Mesothelial cell of epicardium (in vitro differentiated cells): ENCODE results near the gene CSNK1G2. TPM values are rescaled to one million over a fixed set of nuclear protein-coding genes. Genes with fewer than 3 reads are reported as not detected.

Experiments
- DNase-seq, 2 experiments: peaks; one replicate each; pipeline ENCODE4 v3.0.0; 2021; ENCODE audit warnings: low spot score in 2 of 2; ENCODE audit not compliant: unreplicated experiment in 2 of 2
- H3K27ac Mint-ChIP-seq: 2 replicates; pipeline ENCODE4 v1.8.0; 2021; ENCODE audit warnings: mixed read lengths
- H3K27me3 Mint-ChIP-seq: 2 replicates; pipeline ENCODE4 v1.8.0; 2021; ENCODE audit warnings: low read depth, mixed read lengths
- H3K36me3 Mint-ChIP-seq: 2 replicates; pipeline ENCODE4 v1.8.0; 2021; ENCODE audit warnings: mixed read lengths
- H3K4me1 Mint-ChIP-seq: 2 replicates; pipeline ENCODE4 v1.8.0; 2021; ENCODE audit warnings: mixed read lengths
- H3K4me3 Mint-ChIP-seq: 2 replicates; pipeline ENCODE4 v1.8.0; 2021; ENCODE audit warnings: mild to moderate bottlenecking, moderate library complexity, mixed read lengths
- H3K9me3 Mint-ChIP-seq: 2 replicates; pipeline ENCODE4 v1.8.0; 2021; ENCODE audit warnings: mixed read lengths
- total RNA-seq: library from RNA; stranded (reverse); gene quantifications from 3 replicates; pipeline ENCODE4 v1.2.1, GENCODE V29; 2021
- TF ChIP-seq, protein P1 (sequence below): fragments of 200-600 bp; sonication (generic); IDR thresholded peaks from one replicate; pipeline ENCODE4 v1.5.0; 2021; ENCODE audit warnings: antibody characterized with exemption; ENCODE audit not compliant: unreplicated experiment

Gene CSNK1G2
- total RNA-seq, 1 donor from 2014 or later, result 79.1 TPM

- Mint-ChIP-seq H3K4me3 (no peak overlapping the region), H3K36me3 (no peaks in the 10 kb centered on the region), H3K4me1 (peaks cover 3% of the 10 kb centered on the region), H3K27me3 (no peaks in the 10 kb centered on the region), H3K9me3 (peaks cover 11% of the 10 kb centered on the region), H3K27ac (no peak overlapping the region)
- DNase-seq, result no peak
- TF ChIP-seq, protein P1, sequence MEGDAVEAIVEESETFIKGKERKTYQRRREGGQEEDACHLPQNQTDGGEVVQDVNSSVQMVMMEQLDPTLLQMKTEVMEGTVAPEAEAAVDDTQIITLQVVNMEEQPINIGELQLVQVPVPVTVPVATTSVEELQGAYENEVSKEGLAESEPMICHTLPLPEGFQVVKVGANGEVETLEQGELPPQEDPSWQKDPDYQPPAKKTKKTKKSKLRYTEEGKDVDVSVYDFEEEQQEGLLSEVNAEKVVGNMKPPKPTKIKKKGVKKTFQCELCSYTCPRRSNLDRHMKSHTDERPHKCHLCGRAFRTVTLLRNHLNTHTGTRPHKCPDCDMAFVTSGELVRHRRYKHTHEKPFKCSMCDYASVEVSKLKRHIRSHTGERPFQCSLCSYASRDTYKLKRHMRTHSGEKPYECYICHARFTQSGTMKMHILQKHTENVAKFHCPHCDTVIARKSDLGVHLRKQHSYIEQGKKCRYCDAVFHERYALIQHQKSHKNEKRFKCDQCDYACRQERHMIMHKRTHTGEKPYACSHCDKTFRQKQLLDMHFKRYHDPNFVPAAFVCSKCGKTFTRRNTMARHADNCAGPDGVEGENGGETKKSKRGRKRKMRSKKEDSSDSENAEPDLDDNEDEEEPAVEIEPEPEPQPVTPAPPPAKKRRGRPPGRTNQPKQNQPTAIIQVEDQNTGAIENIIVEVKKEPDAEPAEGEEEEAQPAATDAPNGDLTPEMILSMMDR, result no peak
Observed at GRCh38 chr19:1933942-1934341, 7.0 kb upstream of the CSNK1G2 start.

DNA sequence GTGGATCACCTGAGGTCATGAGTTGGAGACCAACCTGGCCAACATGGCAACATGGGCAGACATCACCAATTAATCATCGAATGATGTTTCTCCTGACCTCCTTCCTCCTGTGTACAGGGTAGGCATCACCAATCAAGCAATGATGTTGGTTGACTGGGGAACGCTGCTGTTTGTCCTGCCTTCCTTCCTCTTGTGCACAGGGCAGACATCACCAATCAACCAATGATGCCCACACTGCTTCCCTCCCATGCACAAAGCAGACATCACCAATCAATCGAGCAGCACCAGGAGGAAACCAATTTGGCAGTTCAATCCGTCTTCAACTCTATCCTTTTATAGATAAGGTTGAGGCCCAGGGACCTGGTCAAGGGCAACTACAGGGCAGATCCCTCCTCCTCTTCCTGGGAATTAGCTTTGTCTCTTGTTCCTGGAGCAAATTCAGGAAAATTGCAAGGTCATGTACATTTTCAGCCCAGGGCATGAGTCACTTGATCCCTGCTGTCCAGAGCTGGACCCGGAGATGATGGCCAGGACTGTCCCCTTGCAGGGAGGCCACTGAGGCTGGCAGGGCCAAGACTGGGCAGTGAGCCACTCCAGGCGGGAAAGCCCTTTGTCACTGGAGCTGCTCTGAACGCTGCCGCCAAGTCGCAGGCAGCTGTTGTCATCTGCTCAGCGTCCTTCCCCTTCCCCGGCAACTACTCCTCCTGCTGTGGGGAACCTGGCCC, 5.3 kb upstream of the CSNK1G2 start:
- no peak for DNase-seq
- no peaks in the 10 kb centered on the region for H3K36me3 Mint-ChIP-seq
- no peak overlapping the region for H3K27ac Mint-ChIP-seq
- H3K4me3 Mint-ChIP-seq, result no peak overlapping the region
- TF ChIP-seq, protein P1, result no peak
- H3K9me3 Mint-ChIP-seq, result peaks cover 11% of the 10 kb centered on the region
- H3K27me3 Mint-ChIP-seq, result no peaks in the 10 kb centered on the region
- peaks cover 10% of the 10 kb centered on the region for H3K4me1 Mint-ChIP-seq

DNA sequence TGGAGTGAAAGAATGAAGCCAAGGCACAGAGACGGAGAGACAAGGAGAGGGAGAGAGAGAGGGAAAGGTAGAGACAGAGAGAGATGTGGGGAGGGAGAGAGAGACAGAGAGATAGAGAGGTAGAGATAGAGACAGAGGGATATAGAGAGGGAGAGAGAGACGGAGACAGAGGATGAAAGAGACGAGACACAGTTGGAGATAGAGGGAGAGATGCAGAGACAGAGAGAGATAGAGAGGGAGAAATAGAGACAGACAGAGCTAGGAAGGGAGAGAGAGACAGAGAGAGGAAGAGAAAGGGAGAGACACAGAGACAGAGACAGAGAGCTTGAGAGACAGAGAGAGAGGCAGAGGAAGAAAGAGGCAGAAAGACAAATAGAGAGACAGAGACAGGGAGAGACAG, 4.5 kb upstream of the CSNK1G2 start:
- H3K36me3 Mint-ChIP-seq, result no peaks in the 10 kb centered on the region
- no peak overlapping the region for H3K4me3 Mint-ChIP-seq
- TF ChIP-seq, protein P1, result no peak
- no peak for DNase-seq
- H3K4me1 Mint-ChIP-seq, result peaks cover 10% of the 10 kb centered on the region
- H3K27ac Mint-ChIP-seq, result no peak overlapping the region
- H3K9me3 Mint-ChIP-seq, result peaks cover 10% of the 10 kb centered on the region
- no peaks in the 10 kb centered on the region for H3K27me3 Mint-ChIP-seq

- H3K36me3 Mint-ChIP-seq, result no peaks in the 10 kb centered on the region
- no peak overlapping the region for H3K27ac Mint-ChIP-seq
- peaks cover 6% of the 10 kb centered on the region for H3K9me3 Mint-ChIP-seq
- H3K4me3 Mint-ChIP-seq, result no peak overlapping the region
- TF ChIP-seq, protein P1, result no peak
- peaks cover 10% of the 10 kb centered on the region for H3K4me1 Mint-ChIP-seq
- no peak for DNase-seq
- H3K27me3 Mint-ChIP-seq, result no peaks in the 10 kb centered on the region
Observed at GRCh38 chr19:1936916-1937610, 3.9 kb upstream of the CSNK1G2 start.

GRCh38 chr19:1938071-1938470, 2.9 kb upstream of the CSNK1G2 start:
- H3K27me3 Mint-ChIP-seq, result no peaks in the 10 kb centered on the region
- no peaks in the 10 kb centered on the region for H3K36me3 Mint-ChIP-seq
- H3K9me3 Mint-ChIP-seq, result peaks cover 6% of the 10 kb centered on the region
- TF ChIP-seq, protein P1, result no peak
- H3K4me1 Mint-ChIP-seq, result peaks cover 16% of the 10 kb centered on the region
- no peak overlapping the region for H3K27ac Mint-ChIP-seq
- no peak for DNase-seq
- H3K4me3 Mint-ChIP-seq, result no peak overlapping the region
